Jurkat, Clone E6-1 (cell line): Measurements from ENCODE around the gene ACSF3.

ENCODE experiments used
- DNase-seq: peaks from one replicate; pipeline ENCODE4 v3.0.0-alpha.2; 2011; ENCODE audit warnings: low read depth, low spot score
- H3K4me3 ChIP-seq: 2 replicates; pipeline ENCODE4 v1.5.1; 2011; ENCODE audit warnings: mild to moderate bottlenecking, low read length, control low read depth, moderate library complexity

The ACSF3 gene

DNA sequence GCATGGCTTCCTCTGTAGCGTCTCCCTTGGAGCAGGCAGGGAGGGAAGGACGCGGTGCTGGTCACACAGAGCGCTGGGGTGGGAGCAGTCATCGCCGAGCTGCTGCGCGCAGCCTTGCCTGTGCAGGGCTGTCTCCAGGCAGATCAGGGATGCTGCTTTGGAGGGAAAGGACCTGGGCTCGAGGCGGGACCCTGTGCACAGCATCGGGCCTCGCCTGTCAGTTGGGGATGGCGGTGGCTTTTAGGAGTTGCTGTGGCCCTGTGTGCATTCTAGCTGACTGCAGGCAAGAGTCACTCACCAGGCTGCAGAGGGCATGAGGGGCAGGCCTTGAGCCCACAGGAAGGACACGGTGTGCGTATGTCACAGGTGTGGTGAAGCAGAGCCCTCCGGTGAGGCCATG is 10.1 kb downstream of the ACSF3 start:
- peak overlapping the region; percentile 86 for H3K4me3 ChIP-seq
- DNase-seq, result no peak

DNA sequence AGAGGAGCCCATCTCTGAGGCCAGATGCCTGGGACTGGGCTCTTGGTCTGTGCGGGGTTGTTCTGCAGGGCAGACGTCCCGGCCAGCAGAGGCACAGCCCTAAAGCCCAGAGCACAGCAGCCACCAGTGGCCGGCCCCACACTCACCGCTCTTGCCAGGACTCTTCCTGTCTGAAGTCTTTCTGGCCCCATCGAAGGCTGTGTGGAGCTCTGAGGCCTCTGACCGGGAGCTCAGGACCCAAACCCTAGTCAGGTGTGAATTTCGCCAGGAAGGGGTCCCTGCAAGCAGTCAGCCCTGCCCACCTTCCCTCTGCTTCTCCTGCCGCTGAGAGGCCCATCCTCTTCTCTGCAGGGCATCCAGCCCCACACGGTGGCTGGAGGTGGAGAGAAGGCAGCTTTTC is 10.7 kb downstream of the ACSF3 start:
- no peak for DNase-seq
- peak overlapping the region; percentile 86 for H3K4me3 ChIP-seq

DNA sequence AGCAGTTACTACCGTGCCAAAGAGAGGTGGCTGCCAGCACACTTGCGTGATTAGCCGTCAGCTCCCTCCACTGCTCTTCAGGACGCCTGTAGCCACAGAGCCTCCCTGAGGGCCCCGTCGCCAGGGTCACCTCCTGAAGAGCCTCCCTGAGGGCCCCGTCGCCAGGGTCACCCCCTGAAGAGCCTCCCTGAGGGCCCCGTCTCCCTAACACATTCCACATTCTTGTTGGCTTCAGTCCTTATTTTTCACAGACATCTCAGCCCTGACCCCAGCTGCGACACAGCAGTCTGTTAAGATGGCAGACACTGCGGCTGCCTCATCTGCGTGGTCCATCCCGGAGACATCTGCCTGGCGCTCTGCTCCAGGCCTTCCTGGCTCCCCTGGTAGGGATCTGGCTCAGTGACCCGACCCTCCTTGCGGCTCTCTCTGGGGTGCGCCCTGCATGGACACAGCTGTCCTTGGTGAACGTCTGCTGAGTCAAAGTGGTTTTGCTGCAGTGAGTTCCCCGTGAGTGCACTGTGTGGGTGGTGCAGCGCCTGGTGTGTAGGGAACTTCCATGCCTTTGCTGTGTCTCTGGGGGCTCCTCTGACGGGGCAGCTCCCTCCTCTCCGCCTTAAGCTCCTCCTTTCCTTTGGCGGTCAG is 11.4 kb downstream of the ACSF3 start:
- no peak for DNase-seq
- H3K4me3 ChIP-seq, result peak overlapping the region; percentile 86

DNA sequence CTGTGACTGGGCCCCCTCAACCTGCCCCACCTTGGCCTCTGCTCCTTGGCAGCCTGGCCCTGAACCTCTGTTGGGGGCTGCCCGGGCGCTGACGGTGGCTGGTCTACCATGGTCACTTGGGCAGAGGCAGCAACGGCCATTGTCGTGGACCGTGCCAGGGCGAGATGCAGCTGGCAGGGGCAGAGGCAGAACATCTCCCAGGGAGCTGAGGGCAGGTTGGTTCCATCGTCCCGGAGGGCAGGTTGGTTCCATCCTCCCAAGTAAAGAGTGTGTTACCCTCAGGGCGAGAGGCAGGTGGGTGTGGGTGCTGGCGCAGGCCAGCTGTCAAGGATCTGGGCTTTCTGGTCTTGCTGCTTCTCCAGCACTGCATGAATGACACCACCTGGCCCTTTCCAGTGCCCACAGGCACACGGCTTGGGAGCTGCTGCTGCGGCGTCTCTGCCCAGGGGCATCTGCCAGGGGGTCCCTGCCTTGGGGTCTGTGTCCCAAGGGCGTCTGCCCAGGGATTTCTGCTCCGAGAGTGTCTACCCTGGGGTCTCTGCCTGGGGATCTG is 12.0 kb downstream of the ACSF3 start:
- no peak for DNase-seq

DNA sequence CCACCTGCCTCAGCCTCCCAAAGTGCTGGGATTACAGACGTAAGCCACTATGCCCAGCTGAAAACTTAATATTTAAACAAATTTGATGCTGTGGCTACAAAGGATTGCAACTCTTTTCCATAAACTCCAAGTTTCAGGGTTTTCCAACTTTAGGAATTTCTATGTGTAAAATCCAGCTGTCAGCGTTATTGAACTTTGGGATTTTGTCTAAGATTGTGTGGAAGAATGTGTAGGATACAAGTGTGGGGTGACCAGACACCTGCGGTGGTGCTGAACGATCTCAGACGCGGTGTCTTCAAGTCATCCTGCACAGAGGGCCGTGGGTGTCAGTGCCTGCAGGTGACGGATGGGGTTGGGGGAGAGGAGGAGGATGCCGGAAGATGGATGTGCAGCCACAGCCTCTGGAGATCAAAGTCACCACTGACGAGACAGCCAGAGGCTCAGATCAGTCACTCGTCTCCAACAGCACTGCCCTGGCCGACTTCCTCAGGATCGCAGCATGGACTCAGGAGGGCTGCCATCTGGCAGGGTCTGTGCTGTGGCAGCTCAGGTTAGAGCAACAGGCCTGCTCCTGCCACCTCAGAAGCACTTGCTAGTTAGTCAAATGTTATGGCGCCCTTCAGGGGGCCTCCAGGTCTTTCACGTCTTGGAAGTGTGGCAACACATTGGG is 13.0 kb downstream of the ACSF3 start:
- peak overlapping the region; percentile 86 for H3K4me3 ChIP-seq
- DNase-seq, result peak; percentile 94

More for the DNA sequence above, 12.0 kb downstream of the ACSF3 start:
- peak overlapping the region; percentile 86 for H3K4me3 ChIP-seq

DNA sequence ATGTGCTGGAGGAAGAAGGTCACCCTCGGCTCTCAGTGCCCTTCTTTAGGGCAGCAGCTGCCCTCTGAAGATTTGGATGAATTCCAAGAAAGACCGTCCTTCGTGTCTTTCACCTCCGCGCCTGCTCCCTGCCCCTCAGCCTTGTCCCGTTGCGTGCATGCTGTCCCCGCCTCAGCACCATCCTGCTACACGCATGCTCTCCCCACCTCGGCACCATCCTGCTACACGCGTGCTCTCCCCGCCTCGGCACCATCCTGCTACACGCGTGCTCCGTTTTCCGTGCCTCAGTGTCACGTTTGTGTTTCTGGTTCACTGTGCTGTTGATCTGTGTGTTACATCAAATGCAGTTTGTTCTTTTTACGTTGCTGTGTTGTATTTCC is 13.5 kb downstream of the ACSF3 start:
- peak overlapping the region; percentile 86 for H3K4me3 ChIP-seq
- DNase-seq, result no peak

DNA sequence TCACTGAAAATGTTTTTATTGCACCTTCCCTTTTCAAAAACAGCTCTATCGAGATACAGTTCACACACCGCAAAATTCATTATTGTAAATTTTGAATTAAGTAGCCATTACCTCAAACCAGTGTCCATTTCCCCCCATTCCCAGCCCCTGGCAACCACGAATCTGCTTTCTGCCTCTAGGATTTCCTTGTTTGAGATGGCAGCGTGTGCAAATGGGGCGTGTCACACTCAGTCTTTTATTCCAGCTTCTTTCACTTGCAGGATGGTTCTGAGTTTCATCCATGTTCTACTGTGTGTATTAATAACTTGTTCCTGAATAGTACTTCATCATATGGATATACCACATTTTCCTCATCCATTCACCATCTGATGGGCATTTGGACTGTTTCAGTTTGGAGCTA is 14.8 kb downstream of the ACSF3 start:
- no peak for DNase-seq
- no peak overlapping the region for H3K4me3 ChIP-seq

DNA sequence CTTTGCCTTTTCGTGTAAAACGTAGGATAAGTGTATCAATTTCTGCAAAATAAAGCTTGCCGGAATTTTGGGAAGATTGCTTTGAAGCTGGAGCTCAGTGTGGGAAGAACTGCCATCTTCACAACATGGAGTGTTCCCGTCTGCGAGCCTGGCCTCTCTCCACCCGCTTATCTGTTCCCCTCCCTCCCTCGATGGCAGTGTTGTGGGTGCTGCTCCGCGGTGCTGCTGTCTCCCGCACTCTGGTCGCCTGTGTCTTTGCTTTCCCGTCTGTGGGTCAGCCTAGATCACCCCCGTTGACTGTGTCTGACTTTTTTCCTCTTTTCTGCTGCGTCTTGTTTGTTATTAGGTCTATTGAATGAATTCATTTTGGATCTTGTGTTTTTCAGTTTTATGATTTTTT is 17.0 kb downstream of the ACSF3 start:
- no peak for DNase-seq
- peak overlapping the region; percentile 17 for H3K4me3 ChIP-seq

DNA sequence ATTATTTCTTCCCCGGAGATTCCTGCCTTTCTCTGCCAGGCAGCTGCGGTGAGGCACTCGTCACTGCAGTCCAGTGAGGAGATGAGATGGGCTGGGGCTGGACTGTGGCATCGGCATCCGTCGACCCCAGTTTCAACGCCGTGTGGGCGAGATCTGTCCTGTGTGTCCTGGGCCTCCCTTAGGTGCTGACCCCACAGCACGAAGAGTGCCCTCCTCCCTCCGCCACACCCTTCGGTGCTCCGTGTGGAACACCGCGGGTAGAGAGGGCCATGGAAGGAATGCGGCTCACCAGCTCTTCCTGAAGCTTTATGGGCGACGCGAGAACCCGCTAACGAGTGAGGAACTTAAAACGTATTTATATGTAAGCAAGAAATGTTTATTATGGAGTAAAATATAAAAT is 17.6 kb downstream of the ACSF3 start:
- H3K4me3 ChIP-seq, result peak overlapping the region; percentile 50
- DNase-seq, result no peak

DNA sequence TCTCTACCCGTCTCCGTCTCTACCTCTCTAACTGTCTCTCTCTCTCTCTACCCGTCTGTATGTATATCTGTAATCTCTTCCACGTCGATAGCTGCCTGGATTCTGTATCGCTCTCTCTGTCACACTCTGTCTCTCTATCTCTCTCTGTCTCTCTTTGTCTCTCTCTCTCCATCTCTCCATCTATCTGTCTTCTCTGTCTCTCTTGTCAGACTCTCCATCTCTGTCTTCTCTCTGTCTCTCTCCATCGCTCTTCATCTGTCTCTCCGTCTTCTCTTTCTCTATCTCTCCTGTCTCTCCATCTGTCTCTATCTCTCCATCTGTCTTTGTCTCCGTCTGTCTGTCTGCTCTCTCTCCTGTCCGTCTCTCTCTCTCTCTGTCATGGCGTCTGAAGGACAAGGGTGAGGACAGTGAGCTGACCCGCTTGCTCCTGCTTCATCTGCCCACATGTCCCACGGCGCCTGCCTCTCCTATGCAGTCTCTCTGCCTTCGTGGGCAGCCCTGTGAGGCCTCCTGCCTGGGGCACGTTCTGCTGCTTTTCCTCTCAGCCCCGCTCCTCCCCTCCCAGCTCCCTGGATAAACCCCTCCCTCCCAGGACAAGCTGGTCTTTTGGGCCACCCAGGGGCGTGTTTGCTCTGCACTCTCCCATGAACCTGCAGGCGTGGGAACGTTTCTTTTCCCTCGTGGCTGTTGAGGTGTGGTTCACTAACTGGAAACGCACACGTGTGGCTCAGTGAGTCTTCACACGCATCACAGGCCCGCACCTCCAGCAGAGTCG is 18.9 kb downstream of the ACSF3 start:
- peak overlapping the region; percentile 50 for H3K4me3 ChIP-seq
- DNase-seq, result peak; percentile 66

DNA sequence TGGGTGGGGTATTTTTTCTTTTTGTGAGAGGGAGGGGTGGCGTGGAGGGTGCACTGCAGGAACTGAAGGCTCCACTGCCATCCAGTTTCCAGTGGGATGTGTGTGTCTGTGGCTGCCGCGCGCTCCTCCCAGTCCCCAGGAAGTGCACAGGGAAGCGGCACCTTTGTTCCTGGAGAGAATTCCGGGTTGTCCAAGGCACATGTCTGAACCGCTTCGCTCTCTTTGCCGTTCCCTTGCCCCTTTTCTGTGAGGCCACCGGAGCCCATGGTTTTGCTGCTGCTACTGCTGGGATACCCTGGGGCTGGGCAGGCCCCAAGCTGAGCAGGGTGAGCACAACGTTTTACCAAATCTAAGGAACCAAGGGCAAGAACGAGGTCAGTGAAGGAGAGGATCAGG is 19.5 kb downstream of the ACSF3 start:
- no peak for DNase-seq
- peak overlapping the region; percentile 50 for H3K4me3 ChIP-seq

DNA sequence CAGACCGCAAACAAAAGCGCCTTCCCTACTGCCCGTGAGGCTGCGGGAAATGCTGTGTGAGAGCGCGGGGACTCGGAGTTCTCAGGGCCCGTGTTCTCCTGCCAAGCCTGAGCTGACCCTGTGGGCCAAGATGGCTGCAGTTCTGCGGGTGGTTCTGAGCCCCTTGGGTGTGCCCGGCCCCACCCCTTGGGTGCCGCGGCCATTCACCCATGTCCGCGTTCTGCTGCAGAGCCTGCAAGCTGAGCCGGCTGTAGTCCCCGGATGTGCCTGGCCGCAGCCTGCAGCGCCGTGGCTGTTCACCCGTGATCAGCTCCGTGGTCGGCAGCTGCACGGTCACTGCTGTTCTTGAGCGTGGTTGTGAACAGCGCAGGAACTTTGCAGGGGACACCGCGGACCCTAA is 20.0 kb downstream of the ACSF3 start:
- DNase-seq, result no peak
- H3K4me3 ChIP-seq, result peak overlapping the region; percentile 50

DNA sequence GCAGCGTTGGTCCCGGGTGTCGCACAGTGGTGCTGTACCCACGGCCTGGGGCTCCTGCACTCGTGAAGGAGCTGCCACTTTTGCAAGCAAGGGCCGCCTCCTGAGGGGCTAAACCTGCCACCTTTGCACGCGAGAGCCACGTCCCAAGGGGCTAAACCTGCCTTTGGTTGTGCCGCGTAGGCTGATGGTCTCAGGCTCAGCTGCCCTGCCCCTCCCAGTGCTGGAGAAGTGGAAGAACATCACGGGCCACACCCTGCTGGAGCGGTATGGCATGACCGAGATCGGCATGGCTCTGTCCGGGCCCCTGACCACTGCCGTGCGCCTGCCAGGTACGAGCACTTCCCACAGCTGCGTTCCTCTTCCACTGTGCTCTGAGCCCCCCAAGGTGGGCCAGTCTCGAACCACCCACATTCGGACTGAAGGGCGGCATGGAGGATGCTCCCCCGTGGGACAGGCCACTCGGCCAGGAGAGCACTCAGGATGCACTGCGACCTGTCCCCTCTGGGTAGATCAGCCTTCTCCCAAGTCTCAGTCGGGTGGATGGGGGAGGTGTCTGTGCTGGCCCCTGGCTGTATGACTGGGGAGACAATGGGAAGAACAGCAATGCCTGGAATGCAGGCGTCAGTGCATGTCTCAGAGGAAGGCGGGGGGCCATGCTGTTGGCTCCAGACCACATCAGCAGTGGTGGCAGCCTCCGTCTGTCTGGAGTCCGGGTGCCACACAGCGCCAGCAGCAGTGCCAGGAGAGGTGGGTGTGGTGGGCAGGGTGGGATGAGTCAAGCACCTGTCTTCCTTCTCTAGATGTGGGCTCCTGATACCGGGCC is 20.7 kb downstream of the ACSF3 start:
- DNase-seq, result peak; percentile 69

DNA sequence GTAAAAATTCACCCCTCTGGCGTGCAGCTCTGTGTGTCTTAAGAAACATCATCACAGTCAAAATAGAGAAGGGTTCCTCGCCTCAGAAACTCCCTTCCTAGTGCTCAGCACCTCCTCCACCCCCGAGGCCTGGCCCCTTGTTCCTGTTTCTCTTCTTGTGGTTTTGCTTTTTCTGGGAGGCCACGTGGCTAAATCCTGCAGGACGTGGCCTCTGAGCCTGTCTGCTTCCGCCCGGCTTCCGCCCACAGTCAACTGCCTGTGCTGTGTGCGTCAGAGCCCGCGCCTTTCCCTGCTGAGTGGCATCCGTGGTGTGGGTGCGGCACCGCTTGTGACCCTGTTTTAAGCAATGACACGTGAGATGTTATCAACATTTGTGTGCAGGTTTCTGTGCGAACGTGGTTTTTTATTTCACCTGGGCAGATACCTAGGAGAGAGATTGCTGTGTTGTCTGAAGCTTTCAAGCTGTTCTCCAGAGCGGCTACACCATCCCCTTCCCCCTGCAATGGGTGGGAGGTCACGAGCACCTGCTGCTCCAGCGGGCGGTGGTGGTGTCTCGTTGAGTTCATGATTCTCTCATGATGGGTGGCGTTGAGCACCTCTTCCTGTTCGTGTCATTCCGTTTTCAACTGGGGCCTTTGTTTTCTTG is 21.7 kb downstream of the ACSF3 start:
- peak overlapping the region; percentile 50 for H3K4me3 ChIP-seq
- peak; percentile 99 for DNase-seq

More for the DNA sequence above, 20.7 kb downstream of the ACSF3 start:
- H3K4me3 ChIP-seq, result peak overlapping the region; percentile 50

DNA sequence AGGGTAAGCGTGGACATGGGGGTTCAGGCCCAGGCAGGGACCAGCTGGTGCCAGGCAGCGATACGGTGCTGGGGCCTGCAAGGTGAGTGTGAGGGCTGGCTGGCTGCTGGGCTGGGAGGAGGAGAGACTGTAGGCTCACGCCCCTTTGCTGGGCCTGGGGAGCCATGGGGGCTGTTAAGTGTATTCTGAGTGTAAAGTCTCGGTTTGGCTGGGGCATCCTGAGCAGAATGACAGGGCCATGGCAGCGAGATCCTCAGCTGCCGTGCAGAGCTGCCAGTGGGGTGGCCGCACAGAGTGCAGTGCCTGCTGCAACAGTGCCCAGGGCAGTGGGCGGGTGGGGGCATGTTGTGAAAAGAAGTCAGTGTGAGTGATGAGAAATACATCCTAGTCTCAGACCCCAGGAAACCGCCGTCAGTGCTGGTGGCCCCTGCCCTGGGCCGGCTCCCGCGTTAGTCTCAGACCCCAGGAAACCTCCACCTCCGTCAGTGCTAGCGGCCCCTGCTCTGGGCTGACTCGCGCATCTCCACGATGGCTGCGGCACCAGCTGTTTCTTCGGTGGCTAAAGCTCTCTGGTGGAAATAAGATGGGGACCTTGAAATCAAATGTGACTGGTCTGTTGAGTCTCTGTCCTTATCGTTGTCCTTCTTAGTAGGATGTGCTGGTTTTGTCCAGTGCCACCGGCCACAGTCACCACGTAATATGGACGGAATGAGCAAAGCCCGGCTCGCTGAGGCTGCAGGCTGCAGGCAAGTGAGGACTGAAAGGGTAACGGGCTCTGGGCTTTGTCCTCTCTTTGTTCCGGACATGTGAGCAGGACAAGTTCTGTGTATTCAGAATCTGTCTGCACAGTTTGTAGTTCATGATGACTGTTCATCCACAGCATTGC is 22.9 kb downstream of the ACSF3 start:
- no peak overlapping the region for H3K4me3 ChIP-seq

DNA sequence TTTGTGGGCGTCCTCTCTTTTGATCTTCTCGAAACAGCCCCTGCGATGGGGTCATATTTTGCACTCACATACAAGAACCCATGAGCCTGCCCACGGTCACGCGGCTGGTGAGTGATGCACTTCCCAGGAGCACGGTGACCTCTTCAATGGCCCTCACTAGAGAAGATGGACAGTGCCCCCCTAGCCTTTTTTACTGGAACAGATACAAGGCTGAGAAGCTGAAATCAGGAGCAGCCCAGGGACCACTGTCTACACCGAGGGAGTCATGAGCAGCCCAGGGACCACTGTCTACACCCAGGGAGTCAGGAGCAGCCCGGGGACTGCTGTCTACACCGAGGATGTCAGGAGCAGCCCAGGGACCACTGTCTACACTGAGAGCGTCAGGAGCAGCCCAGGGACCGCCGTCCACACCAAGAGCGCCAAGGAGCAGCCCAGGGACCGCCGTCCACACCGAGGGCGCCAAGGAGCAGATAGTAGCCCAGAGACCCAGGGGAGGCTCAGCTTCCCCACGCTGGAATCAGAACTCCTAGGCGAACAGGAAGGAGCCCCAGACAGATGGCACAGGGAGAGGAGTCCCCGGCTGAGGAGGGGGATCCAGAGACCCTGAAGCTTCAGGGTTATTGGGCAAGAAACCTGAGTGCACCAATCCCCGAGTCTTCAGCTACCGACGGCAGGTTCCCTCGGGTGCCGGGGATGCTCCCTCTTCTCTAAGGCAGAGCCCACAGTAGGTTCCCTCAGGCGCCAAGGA is 23.7 kb downstream of the ACSF3 start:
- no peak for DNase-seq
- H3K4me3 ChIP-seq, result no peak overlapping the region

More for the DNA sequence above, 22.9 kb downstream of the ACSF3 start:
- no peak for DNase-seq

DNA sequence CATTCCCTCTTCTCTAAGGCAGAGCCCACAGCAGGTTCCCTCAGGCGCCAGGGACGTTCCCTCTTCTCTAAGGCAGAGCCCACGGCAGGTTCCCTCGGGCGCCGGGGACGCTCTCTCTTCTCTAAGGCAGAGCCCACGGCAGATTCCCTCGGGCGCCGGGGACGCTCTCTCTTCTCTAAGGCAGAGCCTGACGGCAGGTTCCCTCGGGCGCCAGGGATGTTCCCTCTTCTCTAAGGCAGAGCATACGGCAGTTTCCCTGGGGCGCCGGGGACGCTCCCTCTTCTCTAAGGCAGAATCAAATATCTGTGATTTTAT is 24.3 kb downstream of the ACSF3 start:
- DNase-seq, result no peak

More for the DNA sequence above, 24.3 kb downstream of the ACSF3 start:
- no peak overlapping the region for H3K4me3 ChIP-seq
